HFF-Myc (cell line): ENCODE measurements around the gene SETD4.

Source experiments
- DNase-seq: peaks from one replicate; pipeline ENCODE4 v3.0.0-alpha.2; 2011; ENCODE audit warnings: low read depth; ENCODE audit errors: extremely low read depth
- H3K4me3 ChIP-seq: replicated peaks from 2 replicates; pipeline ENCODE4 v1.5.1; 2011; ENCODE audit warnings: low read depth, mild to moderate bottlenecking, control low read depth, low read length
- TF ChIP-seq, protein P1 (sequence below): IDR thresholded peaks from 2 replicates; pipeline ENCODE4 v1.5.1; 2012; ENCODE audit warnings: mild to moderate bottlenecking, low read depth, low read length, control low read depth; ENCODE audit errors: missing control alignments

The SETD4 gene

GRCh38 chr21:36061445-36061844, 1.1 kb upstream of the SETD4 start:
- H3K4me3 ChIP-seq, result no peak overlapping the region
- DNase-seq, result no peak
- TF ChIP-seq, protein P1, sequence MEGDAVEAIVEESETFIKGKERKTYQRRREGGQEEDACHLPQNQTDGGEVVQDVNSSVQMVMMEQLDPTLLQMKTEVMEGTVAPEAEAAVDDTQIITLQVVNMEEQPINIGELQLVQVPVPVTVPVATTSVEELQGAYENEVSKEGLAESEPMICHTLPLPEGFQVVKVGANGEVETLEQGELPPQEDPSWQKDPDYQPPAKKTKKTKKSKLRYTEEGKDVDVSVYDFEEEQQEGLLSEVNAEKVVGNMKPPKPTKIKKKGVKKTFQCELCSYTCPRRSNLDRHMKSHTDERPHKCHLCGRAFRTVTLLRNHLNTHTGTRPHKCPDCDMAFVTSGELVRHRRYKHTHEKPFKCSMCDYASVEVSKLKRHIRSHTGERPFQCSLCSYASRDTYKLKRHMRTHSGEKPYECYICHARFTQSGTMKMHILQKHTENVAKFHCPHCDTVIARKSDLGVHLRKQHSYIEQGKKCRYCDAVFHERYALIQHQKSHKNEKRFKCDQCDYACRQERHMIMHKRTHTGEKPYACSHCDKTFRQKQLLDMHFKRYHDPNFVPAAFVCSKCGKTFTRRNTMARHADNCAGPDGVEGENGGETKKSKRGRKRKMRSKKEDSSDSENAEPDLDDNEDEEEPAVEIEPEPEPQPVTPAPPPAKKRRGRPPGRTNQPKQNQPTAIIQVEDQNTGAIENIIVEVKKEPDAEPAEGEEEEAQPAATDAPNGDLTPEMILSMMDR, result no peak

GRCh38 chr21:36059823-36060158, 535 bp downstream of the SETD4 start:
- H3K4me3 ChIP-seq, result peak overlapping the region; percentile 94
- TF ChIP-seq, protein P1, result no peak
- no peak for DNase-seq

- DNase-seq, result no peak
- TF ChIP-seq, protein P1, result no peak
- no peak overlapping the region for H3K4me3 ChIP-seq
Observed at GRCh38 chr21:36055551-36055950, 4.8 kb downstream of the SETD4 start.

DNA sequence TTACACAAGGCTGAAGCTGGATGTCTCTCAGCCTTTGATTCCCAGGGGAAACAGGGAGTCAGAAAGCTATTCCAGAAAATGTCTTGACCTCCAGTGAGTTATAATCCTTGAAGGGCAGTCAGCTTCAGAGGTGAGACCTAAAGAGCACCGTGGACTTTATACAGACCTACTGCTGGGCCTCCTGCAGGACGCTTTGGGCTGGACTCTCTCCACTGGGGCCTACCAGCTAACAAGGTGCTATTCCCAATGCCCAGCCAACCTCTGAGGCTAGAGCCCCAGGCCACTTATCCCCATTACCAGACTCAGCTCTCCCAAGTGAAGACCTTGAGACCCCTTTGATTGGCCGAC, 6.6 kb downstream of the SETD4 start:
- DNase-seq, result no peak
- TF ChIP-seq, protein P1, result no peak

DNA sequence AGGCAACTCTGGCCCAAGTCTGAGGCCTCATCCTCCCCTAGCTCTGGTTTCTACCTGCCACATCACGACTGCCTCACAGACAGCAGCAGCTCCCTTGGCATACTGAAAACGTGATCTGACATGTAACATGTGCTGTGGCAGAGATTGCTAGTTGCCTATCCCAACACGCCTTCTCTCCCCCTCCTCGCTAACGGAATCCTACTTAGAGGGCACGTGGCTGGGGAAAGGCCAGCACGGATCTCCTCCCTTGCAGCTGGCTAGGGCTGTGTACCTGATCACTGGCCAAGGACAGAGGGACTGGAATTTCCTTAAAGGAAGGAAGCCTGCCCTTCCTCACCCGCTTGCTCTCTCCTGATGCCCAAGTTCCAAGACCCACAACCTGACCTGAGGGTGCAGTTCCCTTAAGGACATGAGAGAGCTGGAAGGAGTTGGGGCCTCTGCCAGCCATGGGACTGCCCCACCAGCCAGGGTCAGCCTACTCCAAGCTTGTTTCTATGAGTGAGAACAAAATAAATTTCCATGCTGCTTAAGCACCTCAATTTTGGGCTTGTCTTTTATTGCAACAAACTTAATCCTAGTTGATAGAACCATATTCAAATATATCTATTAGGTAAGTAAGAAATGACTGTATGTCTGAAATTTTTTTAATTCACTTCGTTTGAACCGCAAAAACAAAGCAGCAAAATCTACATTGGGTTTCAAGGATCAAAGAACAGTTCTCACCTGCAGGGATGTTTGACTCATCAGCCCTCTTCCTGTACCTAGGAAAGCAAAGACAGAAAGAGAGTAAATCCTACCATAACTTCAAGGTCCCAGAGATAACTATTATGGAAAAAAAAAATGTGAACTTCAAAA, 7.2 kb downstream of the SETD4 start:
- TF ChIP-seq, protein P1, result no peak
- DNase-seq, result no peak
- no peak overlapping the region for H3K4me3 ChIP-seq

More for the DNA sequence above, 6.6 kb downstream of the SETD4 start:
- no peak overlapping the region for H3K4me3 ChIP-seq

DNA sequence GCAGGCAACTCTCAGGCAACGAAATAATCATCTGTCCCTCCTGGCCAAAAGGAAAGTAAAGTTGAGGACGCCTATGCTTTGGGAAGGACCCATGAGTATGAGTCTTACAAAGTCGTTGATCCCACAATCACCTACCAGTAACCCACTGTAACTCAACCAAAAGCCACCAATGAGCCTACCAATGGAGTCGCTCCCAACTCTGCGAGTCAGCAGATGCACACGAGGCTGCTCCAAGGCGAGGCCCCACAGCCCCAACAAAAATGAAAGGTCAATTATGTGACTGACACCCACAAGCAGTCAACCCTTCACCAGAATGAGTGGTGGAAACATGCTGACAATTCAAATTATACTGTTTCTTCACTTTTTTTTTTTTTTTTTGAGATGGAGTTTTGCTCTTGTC, 12.0 kb downstream of the SETD4 start:
- no peak overlapping the region for H3K4me3 ChIP-seq
- TF ChIP-seq, protein P1, result no peak
- no peak for DNase-seq

GRCh38 chr21:36047139-36047538, 13.2 kb downstream of the SETD4 start:
- DNase-seq, result no peak
- no peak overlapping the region for H3K4me3 ChIP-seq
- TF ChIP-seq, protein P1, result no peak
